GM10266 (cell line): ENCODE measurements around the gene MEST.

Experiments used
- DNase-seq: peaks from one replicate; pipeline ENCODE4 v3.0.0; 2012; ENCODE audit errors: extremely low spot score
- TF ChIP-seq, protein P1 (sequence below): IDR thresholded peaks from 2 replicates; pipeline ENCODE4 v1.5.1; 2012; ENCODE audit warnings: mild to moderate bottlenecking, low read depth; ENCODE audit not compliant: control insufficient read depth, insufficient read depth; ENCODE audit errors: missing control alignments

MEST gene

DNA sequence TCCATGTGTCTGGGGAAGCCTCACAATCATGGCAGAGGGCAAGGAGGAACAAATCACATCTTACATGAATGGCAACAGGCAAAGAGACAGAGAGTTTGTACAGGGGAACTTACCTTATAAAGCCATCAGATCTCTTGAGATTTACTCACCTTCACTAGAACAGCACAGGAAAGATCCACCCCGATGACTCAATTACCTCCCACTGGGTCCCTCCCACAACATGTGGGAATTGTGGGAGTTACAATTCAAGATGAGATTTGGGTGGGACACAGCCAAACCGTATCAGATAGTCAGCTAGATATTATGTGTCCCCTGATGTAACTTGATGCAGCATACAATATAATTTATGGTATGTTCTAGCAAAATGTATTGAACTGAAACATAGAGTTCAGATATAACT is 36.9 kb upstream of the MEST start:
- TF ChIP-seq, protein P1, sequence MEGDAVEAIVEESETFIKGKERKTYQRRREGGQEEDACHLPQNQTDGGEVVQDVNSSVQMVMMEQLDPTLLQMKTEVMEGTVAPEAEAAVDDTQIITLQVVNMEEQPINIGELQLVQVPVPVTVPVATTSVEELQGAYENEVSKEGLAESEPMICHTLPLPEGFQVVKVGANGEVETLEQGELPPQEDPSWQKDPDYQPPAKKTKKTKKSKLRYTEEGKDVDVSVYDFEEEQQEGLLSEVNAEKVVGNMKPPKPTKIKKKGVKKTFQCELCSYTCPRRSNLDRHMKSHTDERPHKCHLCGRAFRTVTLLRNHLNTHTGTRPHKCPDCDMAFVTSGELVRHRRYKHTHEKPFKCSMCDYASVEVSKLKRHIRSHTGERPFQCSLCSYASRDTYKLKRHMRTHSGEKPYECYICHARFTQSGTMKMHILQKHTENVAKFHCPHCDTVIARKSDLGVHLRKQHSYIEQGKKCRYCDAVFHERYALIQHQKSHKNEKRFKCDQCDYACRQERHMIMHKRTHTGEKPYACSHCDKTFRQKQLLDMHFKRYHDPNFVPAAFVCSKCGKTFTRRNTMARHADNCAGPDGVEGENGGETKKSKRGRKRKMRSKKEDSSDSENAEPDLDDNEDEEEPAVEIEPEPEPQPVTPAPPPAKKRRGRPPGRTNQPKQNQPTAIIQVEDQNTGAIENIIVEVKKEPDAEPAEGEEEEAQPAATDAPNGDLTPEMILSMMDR, result no peak
- DNase-seq, result no peak

- no peak for DNase-seq
- TF ChIP-seq, protein P1, result no peak
Measured at GRCh38 chr7:130458257-130458656, 33.6 kb upstream of the MEST start.

DNA sequence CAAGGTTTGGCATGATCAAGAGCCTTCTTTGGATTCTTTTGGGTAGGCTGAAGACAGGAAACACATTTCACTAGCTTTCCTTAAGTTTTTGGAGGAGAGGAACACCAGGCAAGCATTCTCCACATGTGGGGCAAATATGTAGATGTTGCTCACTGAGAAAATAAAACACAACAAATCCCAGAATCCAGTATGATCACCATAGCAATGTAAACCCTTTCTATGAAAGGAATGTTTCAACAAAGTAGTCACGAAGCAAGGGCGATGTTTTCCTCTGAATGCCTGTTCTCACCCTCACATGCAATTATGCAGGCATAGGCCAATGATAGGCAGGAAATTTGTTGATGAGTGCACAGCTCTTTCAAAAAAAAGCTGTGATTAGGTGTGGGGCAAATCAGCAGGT is 30.6 kb upstream of the MEST start:
- DNase-seq, result no peak
- TF ChIP-seq, protein P1, result no peak

GRCh38 chr7:130463553-130464434 is 28.1 kb upstream of the MEST start:
- DNase-seq, result no peak
- TF ChIP-seq, protein P1, result no peak

DNA sequence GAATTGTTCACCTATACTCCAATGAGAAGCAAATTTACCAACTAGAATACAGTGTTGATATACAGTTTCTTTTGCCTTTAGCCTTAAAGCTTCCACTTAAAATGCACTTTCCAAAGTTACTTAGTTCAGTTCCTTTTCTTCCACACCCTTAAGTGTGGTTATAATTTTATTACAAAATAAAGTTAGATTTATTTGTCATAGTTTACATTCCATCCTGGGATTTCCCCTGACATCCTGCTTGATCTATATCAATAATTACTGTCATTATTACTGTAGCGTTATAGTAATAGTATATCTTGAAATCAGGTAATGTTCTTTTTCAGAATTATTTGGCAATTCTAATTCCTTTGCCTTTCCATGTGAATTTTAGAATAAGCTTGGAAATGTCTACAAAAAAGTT is 23.3 kb upstream of the MEST start:
- no peak for DNase-seq
- TF ChIP-seq, protein P1, result no peak

GRCh38 chr7:130471974-130472373 is 19.9 kb upstream of the MEST start:
- TF ChIP-seq, protein P1, result no peak
- DNase-seq, result no peak

DNA sequence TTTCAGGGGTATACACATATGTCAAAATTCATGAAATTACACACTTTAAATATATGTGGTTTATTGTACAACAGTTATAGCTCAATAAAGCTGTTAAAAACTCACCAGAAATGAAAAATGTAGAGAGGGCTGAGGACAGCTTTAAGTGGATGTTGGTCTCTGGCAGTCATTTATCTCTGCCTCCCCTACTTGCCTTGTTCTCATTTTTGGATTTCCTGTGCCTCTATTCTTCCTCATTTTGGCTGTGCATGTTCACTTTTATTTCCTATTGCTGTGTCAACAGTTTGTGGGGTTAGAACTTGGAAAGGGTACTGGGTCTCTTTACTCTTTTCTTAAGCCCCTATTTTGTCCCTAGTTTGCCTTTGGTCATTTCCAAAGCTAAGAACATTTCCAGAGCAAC is 18.6 kb upstream of the MEST start:
- DNase-seq, result no peak
- TF ChIP-seq, protein P1, result no peak
